Heart right ventricle (tissue), 16 donors: Measurements from ENCODE around the gene SYCE1L. TPM values are rescaled to one million over a fixed set of nuclear protein-coding genes. Genes with fewer than 3 reads are reported as not detected.

Source experiments
- ATAC-seq, 8 donors: fragments of 200-7000 bp; cut with Tn5 transposase; one replicate each; pipeline ENCODE4 v1.9.1; 2020; ENCODE audit warnings: mild to moderate bottlenecking in 8 of 8, moderate library complexity in 8 of 8, moderate number of reproducible peaks in 1 of 8
- DNase-seq, 2 donors: peaks; one replicate each; pipeline ENCODE4 v3.0.0-alpha.2; 2020
- H3K27ac ChIP-seq, 10 donors: fragments of 200-600 bp; sonication (generic) in 2 of 10; one replicate each; pipeline versions ENCODE4 v1.5.0 to v1.8.0; 2020 to 2022; ENCODE audit warnings: mild to moderate bottlenecking in 3 of 10
- H3K27me3 ChIP-seq, 7 donors: fragments of 200-600 bp; one replicate each; pipeline ENCODE4 v1.8.0; 2021 to 2022; ENCODE audit warnings: mild to moderate bottlenecking in 2 of 7
- H3K36me3 ChIP-seq, 9 donors: fragments of 200-600 bp; sonication (generic) in 1 of 9; one replicate each; pipeline versions ENCODE4 v1.5.0 to v1.8.0; 2020 to 2022; ENCODE audit warnings: mild to moderate bottlenecking in 2 of 9
- H3K4me1 ChIP-seq, 9 donors: fragments of 200-600 bp; sonication (generic) in 1 of 9; one replicate each; pipeline versions ENCODE4 v1.5.0 to v1.8.0; 2020 to 2022; ENCODE audit warnings: mild to moderate bottlenecking in 4 of 9
- H3K4me3 ChIP-seq, 10 donors: fragments of 200-600 bp; sonication (generic) in 2 of 10; one replicate each; pipeline versions ENCODE4 v1.5.0 to v1.8.0; 2020 to 2022; ENCODE audit warnings: mild to moderate bottlenecking in 7 of 10, moderate library complexity in 2 of 10
- H3K9me3 ChIP-seq, 11 donors: fragments of 200-600 bp in 10 of 11; sonication (generic) in 2 of 11; one replicate each; pipeline versions ENCODE4 v1.5.0 to v1.8.0; 2013 to 2022; ENCODE audit warnings: mild to moderate bottlenecking in 2 of 11, control low read depth in 1 of 11, moderate library complexity in 1 of 11
- CTCF ChIP-seq, 9 donors: fragments of 200-600 bp; sonication (generic) in 2 of 9; IDR thresholded peaks; one replicate each; pipeline versions ENCODE4 v1.5.0 to v1.8.0; 2021 to 2022; ENCODE audit warnings: antibody characterized with exemption in 9 of 9, mild to moderate bottlenecking in 5 of 9, moderate library complexity in 1 of 9
- WGBS, 2 donors: extraction: QIAGEN DNeasy Blood & Tissue Kit; methylation state at CpG; one replicate each; pipeline ENCODE4 v1.1.7; 2013; ENCODE audit warnings: inconsistent platforms in 1 of 2; 5-methylcytosine and 5-hydroxymethylcytosine counted together
- intact Hi-C, 10 donors: fragments of 100-400 bp; cut with DNase I; formaldehyde crosslinking; loops; one replicate each; pipeline versions ENCODE4 v1.11.1 to v1.14.2; 2022
- polyA plus RNA-seq, 2 donors: library from polyadenylated mRNA; stranded (reverse); fragments of 200-250 nt; gene quantifications; one replicate each; pipeline ENCODE4 v1.2.3, GENCODE V29; 2013
- total RNA-seq, 10 donors: library from RNA; stranded (reverse); fragmentation: NEBNext Ultra II Directional in 3 of 10; extraction: Animal tissue kit (Norgen Biotek cat#: 25700) in 3 of 10; gene quantifications; one replicate each; pipeline versions ENCODE4 v1.2.1 to v1.2.4, GENCODE V29; 2021 to 2023
- donor health status: Arrhythmogenic right ventricular cardiomyopathy.
- donor health status: ischemic (EF 13 %, LVEDD 7.1; RV severe dilation, severe dysfunction).
- donor health status: healthy with polysubstance abuse.
- donor health status: DM: no; HTN: yes; CAD: no.
- donor health status: DM: no; HTN: no; CAD: no.
- donor health status: ischemic (EF 25% LVEDD 6.9; RV normal size, moderate dysfunction).
- donor health status: ischemic (EF 25% LVEDD 5.7; RV mildly dilated, moderate dysfunction).
- donor health status: healthy.
- donor health status: DM: yes; HTN: yes; CAD: no.
- donor health status: Ischemic cardiomyopathy.
- donor health status: ischemic (EF 35%, LVEDD 5.7; RV mildly dilated, moderate dysfunction).
- donor health status: nonischemic (EF 11% LVEDD 7.7; RV severe dilation, severe dysfunction).
- donor health status: DM: yes; HTN: yes; CAD: no.
- donor health status: PGD.
- donor health status: ischemic (EF 29% LVEDD 5.4; RV normal size, mild dysfunction).
- donor health status: nonischemic (EF 23%, LVEDD 6.1; RV moderate dilation, normal function).

Gene SYCE1L
- total and polyA plus RNA-seq, 12 donors, result 0.81 to 2.7 (median 0.99) TPM; not detected in 2

- Histone ChIP-seq H3K4me1 (peaks cover 6 to 25% (median 16%) of the 10 kb centered on the region in 9 donors), H3K36me3 (peaks cover 3 to 70% (median 31%) of the 10 kb centered on the region in 9 donors), H3K27me3 (no peaks in the 10 kb centered on the region), H3K9me3 (no peaks in the 10 kb centered on the region), H3K27ac (no peak overlapping the region), H3K4me3 (no peak overlapping the region)
- intact Hi-C loops, result loop anchor here in 1 of 10 donors (10.0 kb wide), 1 partner anchor 1540 kb away; no protein-coding TSS in a partner anchor
- WGBS, 2 donors, result 95% methylated on average over 48 of the region's 48 CpGs
- ATAC-seq, result no peak
- TF ChIP-seq CTCF (IDR thresholded peaks at IDR 0.05), result no peak
- DNase-seq, result no peak
Measured at GRCh38 chr16:77194295-77195231, 4.6 kb upstream of the SYCE1L start.

GRCh38 chr16:77195411-77195810 is 3.8 kb upstream of the SYCE1L start:
- peaks cover 0 to 18% (median 14%) of the 10 kb centered on the region in 9 donors for H3K4me1 ChIP-seq
- H3K4me3 ChIP-seq, result no peak overlapping the region
- intact Hi-C loops, result loop anchor here in 1 of 10 donors (10.0 kb wide), 1 partner anchor 1541 kb away; no protein-coding TSS in a partner anchor
- H3K27ac ChIP-seq, result no peak overlapping the region
- 85 to 87% methylated on average over 8 of the region's 8 CpGs for WGBS, 2 donors
- TF ChIP-seq CTCF (IDR thresholded peaks at IDR 0.05), result no peak
- peaks cover 3 to 78% (median 31%) of the 10 kb centered on the region in 9 donors for H3K36me3 ChIP-seq
- no peaks in the 10 kb centered on the region for H3K27me3 ChIP-seq
- no peaks in the 10 kb centered on the region for H3K9me3 ChIP-seq
- DNase-seq (no peak), ATAC-seq (no peak)

- no peak overlapping the region for H3K4me3 ChIP-seq
- ATAC-seq (no peak), DNase-seq (no peak)
- H3K36me3 ChIP-seq, result peaks cover 3 to 96% (median 31%) of the 10 kb centered on the region in 9 donors
- TF ChIP-seq CTCF (IDR thresholded peaks at IDR 0.05), result no peak
- intact Hi-C loops, result loop anchor here in 1 of 10 donors (10.0 kb wide), 1 partner anchor 1543 kb away; no protein-coding TSS in a partner anchor
- H3K9me3 ChIP-seq, result no peaks in the 10 kb centered on the region
- 94 to 100% methylated on average over 2 of the region's 2 CpGs for WGBS, 2 donors
- H3K27me3 ChIP-seq, result no peaks in the 10 kb centered on the region
- peaks cover 0 to 5% (median 0%) of the 10 kb centered on the region in 9 donors for H3K4me1 ChIP-seq
- no peak overlapping the region for H3K27ac ChIP-seq
Measured at GRCh38 chr16:77197747-77198146, 1.5 kb upstream of the SYCE1L start.

- no peak for TF ChIP-seq CTCF (IDR thresholded peaks at IDR 0.05)
- ATAC-seq, result peak in 2 of 8 donors; percentile 41 to 46
- Histone ChIP-seq H3K4me3 (no peak overlapping the region), H3K27ac (no peak overlapping the region), H3K27me3 (peaks cover 0 to 3% (median 0%) of the 10 kb centered on the region in 7 donors), H3K4me1 (peaks cover 0 to 10% (median 0%) of the 10 kb centered on the region in 9 donors), H3K36me3 (peaks cover 0 to 8% (median 0%) of the 10 kb centered on the region in 9 donors), H3K9me3 (no peaks in the 10 kb centered on the region)
- WGBS, 2 donors, result 61 to 63% methylated on average over 2 of the region's 2 CpGs
- DNase-seq, result no peak
- intact Hi-C loops, result no loop called here
Measured at GRCh38 chr16:77206533-77206932, 7.3 kb downstream of the SYCE1L start.
